ENCODE results near the gene SLC2A9.
"Not testable (repeated sequence)": the region's sequence is repeated elsewhere in the genome, so short reads cannot be mapped to it uniquely, and the experiment has no call there.

Gene SLC2A9

DNA sequence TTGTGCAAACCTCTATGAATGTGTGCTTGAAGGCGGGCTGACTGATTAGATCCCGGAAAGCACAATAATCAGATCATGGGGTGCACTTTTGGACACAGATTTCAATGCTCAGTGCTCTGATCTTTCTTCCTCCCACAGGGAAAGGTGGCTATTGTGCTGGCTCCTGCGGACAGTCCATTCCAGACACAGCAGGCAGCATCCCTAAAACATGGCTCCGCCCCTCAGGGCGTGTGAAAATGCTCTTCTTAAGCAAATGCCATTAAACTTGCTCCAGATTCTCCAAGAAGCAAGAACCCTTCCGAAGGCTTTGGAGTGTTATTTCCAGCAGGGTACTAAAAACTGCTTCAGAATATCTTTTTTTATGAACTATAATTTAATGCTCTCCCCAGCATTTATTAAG is 100.0 kb downstream of the SLC2A9 start:
- no peak for DNase-seq

DNA sequence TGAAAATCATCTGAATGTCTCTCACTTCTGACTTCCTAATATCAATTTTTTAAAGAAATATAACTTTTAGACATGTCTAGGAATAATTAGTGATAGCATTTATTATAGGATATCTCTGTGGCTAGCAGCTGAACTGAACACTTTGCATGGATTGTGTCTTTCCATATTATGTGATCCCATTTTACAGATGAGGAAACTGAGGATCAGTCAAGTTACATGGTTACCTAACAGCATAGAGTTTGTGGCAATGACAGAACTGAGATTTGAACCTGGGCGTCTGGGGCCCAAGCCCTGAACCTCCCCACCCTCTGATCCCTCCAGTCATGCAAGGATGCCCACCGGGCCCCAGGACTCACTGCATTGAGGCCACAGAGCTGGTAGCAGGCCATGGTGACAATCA is 101.3 kb downstream of the SLC2A9 start:
- DNase-seq, result no peak

DNA sequence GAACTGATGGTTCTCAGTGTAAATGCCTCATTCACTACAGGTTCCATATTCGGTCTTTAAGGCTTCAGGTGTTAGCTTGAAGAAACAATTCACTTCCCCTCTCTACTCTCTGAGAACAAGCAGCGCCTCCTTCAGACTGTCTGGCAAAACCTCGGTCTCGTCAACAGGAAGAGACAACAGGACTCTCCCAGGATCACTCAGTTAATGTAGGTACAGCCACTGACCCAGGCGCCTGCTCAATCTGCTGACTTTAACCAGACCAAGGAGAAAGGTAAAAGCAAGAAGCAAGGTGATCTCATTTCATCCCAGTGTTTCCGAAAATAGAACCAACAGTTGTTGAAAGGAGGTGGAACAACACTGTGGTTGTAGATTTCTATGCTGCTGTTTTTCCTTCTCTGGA is 102.2 kb downstream of the SLC2A9 start:
- no peak for DNase-seq

DNA sequence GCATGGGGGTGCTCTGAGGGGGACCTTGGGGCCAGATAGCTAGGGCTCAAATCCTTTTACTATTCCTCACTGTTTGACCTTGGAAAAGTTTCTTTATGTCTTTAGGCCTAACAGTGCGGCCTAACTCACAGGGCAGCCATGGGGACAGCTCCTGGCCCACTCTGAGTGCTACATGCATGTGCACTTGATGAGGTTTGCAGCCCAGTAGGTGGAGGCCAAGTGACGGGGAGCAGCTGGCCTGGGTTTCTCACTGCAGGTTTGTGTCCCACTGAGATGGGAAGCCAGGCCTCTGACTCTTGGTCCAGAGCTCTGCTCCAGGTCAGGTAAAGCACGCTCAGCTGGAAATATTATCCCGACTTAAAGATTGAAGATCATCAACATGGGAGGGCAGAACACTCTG is 102.8 kb downstream of the SLC2A9 start:
- no peak for DNase-seq

DNA sequence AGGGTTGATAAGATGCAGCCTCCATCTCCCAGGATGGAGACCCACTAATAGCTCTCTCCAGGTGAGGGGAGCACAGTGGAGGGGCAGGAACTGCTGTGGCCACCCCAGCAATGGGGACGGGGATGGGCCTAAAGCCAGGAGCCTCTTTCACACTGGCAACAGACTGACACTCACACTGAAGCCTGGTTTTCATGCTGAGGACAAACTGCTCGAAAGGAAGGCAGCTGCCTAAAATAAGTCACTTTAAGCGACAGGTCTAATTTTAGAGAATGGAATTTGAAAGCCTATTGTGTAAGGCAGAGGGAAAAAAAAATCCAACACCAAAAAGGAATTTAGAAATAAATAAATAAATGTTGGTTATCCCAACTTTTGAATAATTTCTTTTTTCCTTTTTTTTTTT is 104.4 kb downstream of the SLC2A9 start:
- no peak for DNase-seq

DNA sequence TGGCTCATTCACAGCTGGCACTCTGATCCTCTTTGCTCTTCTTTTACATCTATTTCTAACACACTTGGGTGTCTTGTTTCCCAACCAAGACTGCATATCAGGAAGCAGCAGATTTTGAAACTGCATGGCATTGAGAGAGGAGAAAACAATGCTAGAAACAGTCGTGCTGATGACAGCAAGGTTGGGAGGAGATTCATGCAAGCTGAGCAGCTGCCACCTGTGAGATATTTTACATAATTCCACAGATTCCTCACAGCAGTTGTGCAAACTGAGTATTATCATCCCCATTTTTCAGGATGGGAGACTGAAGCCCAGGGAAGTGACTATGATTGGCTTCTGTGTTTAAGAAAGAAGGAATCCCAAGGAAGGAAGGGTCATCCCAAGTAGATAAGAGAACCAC is 105.0 kb downstream of the SLC2A9 start:
- DNase-seq, result no peak

DNA sequence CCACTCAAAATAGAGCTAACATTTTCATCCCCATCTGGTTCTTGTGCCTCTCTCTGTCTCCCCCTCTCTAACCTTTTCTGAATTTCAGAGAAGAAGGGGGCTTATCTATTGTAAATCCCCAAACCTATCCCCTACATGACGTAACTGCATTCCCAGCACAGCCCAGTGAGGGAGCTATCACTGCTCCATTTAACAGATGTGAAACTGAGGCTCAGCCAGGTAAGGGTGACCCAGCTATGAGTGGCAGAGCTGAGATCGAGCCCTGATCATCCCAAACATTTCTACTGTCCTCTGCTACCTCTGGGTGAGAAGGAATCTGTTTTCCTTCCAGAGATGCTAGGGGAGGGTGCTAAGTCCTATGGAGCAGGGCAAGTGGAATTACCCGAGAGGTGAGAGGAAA is 107.5 kb downstream of the SLC2A9 start:
- DNase-seq, result no peak

DNA sequence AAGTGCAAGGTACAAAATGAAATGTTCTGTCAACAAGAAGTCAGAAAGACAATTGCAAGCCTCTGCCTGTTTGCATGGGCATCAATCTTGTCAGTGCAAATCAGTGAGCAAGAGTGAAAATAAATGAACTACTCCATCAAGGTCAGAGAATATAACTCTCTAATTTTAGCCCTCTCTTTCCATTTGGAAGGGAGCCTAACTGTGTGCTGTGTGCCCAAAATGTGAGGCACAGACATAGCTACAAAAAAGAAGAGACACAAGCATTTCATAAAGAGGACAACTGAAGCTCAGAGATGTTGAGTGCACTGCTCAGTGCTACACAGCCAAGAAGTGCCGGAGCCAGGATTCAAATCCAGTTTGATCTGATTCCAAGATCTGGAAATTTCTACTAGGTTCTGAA is 114.3 kb downstream of the SLC2A9 start:
- DNase-seq, result no peak

DNA sequence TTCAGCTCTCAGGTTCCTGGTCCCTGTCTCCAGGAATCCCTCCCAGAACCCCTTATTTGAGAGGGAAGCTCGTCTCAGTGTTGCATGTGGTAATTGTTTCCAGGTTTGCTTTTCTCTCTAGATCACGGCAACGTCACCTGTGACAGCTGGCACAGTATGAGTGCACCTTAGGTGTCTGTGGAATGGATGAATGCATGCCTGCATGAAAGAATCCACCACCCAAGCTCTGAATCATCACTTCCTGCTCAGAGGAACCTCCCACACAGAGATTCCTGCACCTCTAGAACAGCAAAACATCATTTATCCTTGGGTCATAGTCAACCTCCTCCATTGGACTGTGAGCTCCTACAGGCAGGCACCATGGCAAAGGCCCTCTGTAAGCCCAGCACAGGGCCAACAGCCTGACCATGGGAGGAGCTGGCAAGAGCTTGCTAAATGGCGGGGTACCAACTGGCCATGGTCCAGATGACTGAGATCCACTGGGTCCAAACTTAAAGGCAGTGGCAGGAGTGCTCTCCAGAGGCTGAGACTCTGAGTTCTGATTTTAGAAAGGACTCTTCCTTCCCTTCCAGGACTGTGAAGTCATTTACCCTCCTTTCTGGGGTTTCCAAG is 116.2 kb downstream of the SLC2A9 start:
- DNase-seq, result no peak

DNA sequence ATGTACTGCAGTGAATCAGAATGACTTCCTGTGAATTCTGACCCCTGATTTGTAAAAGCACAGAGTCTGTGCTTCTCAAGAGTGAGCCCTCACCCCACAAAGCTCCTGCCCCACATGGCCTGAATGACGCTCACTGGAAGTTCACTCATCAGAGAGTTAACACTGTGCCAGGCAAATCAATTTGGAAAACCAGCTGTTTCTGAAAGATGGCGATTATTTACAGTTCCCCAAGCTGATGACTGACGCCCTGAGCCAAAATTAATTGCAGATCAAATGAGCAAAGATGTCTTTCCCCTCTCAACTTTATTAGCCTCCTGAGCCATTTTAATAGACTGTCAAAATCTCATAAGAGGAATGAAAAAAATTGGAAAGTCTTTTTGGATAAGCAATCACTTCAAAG is 118.0 kb downstream of the SLC2A9 start:
- DNase-seq, result no peak

DNA sequence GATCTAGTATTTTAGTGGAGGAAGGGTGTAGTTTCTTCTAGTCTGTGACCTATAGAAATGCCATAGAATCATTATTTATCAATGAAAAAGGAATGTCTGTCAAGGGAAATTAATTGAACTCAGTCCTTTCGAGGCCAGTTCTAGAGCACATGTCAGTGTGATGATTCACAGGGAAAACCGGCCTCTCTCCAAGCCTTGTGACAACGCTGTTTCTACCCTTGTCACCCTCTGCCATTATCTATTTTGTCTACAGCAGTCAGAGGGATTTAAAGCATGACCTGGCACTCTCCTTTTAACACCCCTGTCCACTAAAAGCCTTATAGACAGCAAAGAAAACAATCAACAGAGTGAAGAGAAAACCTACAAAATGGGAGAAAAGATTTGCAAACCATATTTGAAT is 120.0 kb downstream of the SLC2A9 start:
- no peak for DNase-seq

DNA sequence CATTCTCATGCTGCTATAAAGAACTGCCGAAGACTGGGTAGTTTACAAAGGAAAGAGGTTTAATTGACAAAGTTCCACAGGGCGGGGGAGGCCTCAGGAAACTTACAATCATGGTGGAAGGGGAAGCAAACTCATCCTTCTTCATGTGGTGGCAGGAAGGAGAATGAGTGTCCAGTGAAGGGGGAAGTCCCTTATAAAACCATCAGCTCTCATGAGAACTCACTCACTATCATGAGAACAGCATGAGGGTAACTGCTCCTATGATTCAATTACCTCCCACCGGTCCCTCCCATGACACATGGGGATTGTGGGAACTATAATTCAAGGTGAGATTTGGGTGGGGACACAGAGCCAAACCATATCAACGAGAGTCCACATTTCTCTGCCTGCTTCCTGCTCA is 120.7 kb downstream of the SLC2A9 start:
- DNase-seq, result not testable (repeated sequence)

DNA sequence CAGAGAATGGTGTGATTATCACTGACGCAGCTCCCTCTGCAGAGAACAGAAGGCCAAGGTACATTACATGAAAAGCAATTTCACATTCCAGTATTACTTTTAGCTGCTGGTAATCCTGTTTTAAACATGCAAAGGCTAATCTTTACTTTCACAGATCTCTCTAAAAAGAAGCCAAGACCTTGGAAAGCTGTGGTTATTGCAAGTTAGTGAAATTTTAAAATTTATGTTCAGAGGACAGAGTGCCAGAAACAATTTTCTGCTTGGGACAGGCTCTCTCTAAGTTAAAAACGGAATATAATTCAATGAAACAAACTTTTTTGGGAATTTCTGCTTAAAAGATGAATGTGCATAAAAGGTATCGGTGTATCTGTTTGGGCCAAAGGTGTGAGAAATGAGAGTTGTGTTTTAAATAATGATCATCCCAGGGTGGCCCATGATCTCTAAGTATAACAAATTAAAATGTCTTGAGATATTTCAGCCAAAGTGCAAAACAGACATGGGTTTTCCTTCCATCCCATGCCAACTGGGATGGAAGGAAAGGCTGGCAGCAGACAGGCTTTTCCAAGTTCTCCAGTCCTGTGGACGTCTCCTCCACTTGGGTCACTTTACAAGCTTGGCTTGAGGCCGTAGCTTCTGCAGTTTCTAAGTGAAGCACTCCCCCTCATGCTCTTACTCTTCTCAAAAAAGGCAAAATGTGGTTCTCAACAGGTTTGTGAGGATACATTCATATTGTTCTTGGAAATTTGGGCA is 121.8 kb downstream of the SLC2A9 start:
- DNase-seq, result no peak

DNA sequence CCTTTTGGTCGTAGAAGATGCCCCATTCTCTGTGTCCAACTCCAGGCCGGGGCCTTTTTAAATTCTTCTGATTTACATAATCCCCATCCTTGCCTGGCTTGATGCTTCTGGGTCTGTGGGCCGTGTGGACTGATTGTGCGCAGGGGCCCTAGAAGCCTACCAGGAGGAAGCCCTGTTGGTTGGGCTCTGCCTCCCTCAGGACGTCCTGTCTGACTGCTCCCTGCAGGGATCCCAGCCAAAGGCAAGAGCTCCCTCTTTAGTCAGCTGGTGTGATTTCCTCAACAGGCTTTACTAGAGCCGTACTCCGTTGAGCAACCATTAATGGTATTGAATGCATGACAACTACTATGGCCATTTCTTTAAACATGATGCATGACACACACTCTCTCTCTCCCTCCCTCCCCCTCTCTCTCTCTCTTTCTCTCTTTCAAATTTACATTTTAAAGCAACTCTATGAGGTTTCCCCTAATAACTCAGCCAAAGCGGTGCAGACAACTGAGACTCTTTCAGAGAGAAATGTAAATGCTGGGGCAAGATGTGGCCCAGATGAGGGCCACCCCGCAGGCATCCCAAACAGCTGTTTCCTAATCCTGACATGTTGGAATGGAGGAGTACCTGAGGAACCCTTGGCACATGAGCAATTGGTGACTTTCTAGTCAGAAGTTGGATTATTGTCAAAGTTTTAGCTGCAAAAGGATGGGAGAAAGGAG is 122.5 kb downstream of the SLC2A9 start:
- no peak for DNase-seq

DNA sequence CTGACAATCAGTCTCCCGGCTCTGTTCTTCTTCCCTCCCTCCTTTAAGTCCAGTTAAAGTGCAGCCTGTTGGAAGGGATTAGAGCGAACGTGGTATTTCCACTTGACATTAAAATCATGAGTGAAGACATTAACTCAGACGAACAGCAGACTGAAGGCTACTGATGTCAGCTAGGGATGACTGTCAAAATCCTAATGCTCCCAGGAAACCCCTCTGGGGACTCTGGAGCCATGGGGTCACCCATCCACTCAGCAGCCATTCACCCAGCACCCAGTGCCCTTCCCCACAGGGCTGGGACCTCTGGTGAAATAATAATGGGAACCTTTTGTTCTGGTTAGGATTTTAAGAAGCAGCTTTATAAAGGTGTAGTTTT is 126.0 kb downstream of the SLC2A9 start:
- no peak for DNase-seq

DNA sequence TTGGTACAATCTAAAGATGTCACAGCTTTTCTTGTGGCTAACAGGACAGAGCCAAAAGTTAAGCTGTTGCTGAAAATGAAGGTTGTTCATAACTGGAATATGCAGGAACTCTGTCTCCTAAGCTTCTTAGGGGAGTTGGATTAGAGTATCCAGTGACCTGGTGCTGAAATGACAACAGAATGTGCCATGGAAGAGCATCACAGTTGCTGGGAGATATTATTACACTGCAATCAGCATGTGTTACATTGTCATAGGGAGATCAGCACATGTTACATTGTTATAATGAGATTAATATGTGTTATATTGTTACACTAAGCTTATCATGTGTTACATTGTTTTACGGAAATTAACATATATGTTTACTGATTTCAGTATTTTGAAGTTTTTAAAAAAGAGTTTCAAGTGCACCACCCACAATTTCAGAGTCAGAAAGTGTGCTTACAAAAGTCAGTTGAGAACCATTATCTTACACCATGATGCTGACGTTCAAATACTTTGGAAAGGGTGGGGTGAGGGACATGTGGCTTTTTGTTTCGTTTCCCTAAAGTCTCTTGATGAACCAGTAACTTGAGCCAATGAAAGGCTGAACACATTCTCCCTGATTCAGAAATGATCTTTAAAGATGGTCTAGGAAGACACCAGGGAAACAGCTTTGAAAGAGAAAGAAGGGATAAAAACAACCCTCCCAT is 126.5 kb downstream of the SLC2A9 start:
- no peak for DNase-seq

DNA sequence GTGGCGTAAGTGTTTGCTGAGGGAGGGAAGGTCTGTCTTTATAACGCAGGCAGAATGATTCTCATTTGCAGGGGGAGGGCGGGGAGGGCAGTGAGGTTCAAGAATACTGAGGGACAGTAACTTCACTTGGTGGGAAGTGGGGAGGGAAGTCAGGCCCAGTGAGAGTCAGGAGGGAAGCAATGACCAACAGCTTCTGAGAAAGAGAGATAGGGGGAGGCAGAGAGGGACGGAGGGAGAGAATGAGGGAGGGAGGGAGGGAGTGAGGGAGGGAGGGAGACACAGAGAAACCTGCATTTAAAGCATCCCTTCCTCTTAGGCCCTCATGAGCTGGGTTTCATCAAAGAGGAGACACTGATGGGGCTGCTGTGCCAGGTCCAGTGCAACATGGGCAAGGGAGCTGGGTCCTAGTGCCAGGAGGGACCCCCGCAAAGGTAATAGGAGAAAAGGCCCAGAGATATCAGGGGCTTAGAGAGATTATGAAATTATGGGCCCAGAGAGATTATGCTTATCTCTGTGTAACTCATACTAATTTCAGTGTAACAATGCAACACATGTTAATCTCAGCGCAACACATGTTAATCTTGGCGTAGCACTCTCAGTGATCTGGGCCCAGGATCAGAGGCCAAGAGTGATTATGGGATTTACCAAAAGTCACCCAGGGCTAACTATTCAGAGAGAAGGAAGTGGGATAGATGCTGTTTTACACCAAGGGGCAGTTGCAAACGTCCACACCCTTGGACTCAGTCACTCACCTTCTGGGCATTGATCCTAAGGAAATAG is 127.8 kb downstream of the SLC2A9 start:
- no peak for DNase-seq

DNA sequence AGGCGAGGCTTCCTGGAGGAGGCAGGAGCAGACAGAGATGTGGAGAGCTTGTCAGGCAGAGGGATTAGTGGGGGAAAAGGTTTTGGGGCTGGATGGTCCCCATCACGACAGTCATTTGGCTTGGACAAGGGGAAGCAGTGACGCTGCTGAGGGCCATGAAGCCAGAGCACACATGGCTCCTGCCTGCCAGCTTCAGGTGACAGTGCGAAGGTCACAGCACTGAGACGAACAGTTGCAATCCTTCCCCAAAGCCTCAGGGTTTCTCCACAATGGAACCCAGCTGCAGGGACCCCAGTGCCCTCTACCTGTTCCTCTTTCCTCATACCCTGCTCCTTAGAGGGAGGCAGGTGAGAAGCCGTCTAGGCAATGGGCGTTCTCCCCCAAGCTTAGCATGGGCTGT is 129.6 kb downstream of the SLC2A9 start:
- DNase-seq, result no peak

DNA sequence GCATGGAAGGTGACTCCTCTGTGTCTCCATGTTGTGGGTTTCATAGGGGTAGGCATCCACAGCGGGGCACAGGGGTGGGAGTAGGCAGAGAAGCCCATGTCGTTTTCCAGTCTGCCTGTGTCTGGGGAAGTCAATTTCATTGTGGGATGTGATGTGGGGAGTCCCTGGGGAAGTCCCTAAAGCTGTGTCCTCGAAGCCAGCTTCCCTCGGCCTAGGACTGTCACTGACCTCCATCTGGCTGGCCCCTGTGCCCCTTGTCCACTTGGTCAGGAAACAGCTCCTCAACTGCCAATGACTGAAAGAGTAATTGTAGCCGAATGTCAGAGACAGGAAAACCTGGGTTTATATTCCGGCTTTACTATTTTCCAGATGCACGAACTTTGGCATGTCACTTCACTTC is 130.2 kb downstream of the SLC2A9 start:
- no peak for DNase-seq

DNA sequence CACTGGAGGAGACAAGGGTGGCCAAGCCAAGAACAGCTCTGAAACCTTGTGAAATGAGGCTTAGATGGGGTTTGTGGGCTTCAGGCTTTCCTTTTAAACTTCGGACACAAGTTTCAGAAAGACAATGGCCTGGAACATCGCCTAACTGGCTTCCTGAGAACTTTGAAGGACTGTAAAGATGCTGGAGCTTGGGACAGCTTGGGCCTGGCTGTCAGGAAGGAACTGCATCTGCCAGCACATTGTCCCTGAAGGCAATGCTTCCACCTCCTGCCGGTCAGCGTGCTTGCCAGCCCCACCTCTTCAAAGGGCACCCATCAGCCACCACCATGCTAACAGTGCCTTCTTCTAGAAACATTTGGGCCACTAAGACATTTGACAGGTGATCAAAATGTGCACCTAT is 132.0 kb downstream of the SLC2A9 start:
- no peak for DNase-seq

DNA sequence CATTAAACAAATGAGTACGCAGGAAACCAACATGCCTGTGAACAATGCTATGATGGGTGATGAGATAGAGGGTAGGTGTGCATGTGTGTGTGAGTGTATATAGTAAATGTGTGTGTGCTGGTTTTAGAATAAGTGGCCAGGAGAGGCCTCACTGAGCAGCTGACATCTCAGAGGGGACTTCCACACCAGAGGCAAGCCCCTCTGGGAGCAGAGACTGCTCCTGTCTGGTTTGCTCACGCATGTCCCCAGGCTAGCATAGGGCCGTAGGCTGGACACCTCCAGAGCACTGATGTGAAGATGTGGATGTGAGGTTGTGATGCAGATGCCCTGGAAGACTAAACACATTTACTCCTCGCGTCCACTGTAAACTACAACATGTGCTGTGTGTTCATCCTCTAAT is 135.3 kb downstream of the SLC2A9 start:
- DNase-seq, result no peak

DNA sequence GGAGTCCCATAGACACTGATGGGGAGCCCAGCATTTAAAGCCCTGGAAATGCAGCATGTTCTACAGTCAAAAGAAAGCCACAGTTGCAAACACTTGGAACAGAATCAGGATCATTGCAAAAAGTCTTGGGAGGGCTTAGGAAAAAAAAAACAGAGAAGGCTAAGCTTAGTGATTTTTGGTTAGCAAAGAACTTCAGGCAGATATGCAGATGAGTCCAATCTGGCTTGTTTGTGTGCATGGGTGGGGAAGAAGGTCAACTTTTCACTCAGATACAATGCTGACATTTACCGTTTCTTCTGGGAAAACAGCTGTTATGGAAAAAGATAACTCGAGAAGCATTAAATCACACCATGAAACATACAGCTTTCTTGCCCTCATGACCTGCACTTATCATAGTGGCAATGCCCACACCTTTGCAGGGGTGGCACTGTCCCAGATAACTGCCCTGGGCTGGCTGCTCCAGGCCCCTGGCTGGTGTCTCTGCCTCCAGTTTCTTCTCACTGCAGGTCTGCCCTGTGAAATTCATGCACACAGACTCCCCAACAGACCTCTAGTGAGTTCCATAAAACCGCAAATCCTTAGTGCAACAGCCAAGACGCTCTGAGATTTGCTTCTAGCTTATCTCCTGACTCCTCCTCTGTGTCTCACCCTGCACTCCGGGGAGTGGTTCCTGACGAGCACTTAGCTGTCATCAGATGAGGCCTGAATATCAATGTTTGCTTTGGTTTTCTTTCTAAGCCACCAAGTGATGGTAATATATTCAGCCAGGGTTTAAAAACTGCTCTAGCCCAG is 140.7 kb downstream of the SLC2A9 start:
- no peak for DNase-seq
